Activated T-helper 2 cell treated with anti-CD3 and anti-CD28 coated beads, Interferon-gamma antibody, Interleukin-2, Interleukin-4, amounts not matched to agents 10 μg/mL and 5 μg/mL and 100 μg/mL, durations not matched to agents 14 hours and 24 hours and 36 hours (primary cell): ENCODE measurements around the gene PPWD1. TPM values are rescaled to one million over a fixed set of nuclear protein-coding genes. Genes with fewer than 3 reads are reported as not detected.

Source experiments
- DNase-seq: peaks from one replicate; pipeline ENCODE4 v3.0.0; 2021; ENCODE audit warnings: low spot score
- H3K27ac Mint-ChIP-seq: one replicate; pipeline ENCODE4 v1.8.0; 2021; ENCODE audit warnings: mixed read lengths
- H3K27me3 Mint-ChIP-seq: one replicate; pipeline ENCODE4 v1.8.0; 2021; ENCODE audit warnings: low read depth, mixed read lengths
- H3K36me3 Mint-ChIP-seq: one replicate; pipeline ENCODE4 v1.8.0; 2021; ENCODE audit warnings: low read depth, mixed read lengths
- H3K4me1 Mint-ChIP-seq: one replicate; pipeline ENCODE4 v1.8.0; 2021; ENCODE audit warnings: low read depth, mixed read lengths
- H3K4me3 Mint-ChIP-seq: one replicate; pipeline ENCODE4 v1.8.0; 2021; ENCODE audit warnings: low read depth, mild to moderate bottlenecking, moderate library complexity, mixed read lengths
- H3K9me3 Mint-ChIP-seq: one replicate; pipeline ENCODE4 v1.8.0; 2021; ENCODE audit warnings: mixed read lengths
- intact Hi-C: fragments of 100-400 bp; cut with micrococcal nuclease; formaldehyde crosslinking; loops from one replicate; pipeline ENCODE4 v1.15.1; 2023
- total RNA-seq: library from RNA; stranded (reverse); gene quantifications from 2 replicates; pipeline ENCODE4 v1.2.3, GENCODE V29; 2022

PPWD1 gene
- total RNA-seq, 1 donor from 2014 or later, result 51.9 TPM

DNA sequence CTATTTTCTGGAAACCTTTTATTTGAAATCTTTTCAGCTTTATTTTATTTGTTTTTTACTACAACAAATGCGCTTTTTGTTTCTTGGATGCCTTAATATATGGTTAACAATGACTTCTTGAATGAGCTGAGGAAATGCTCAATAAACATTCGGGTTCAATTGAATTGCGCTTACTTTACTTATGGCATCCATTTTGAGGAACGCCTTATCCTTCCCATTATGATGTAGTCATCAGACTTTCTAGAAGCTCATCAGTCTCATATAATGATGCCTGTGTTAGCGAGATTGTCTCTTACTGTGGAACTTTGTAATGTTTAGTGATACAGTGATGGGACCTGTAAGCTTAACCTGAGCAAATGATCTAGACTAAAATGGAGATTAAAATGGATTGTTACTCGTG, 62.6 kb downstream of the PPWD1 start:
- DNase-seq, result no peak
- peaks cover 18% of the 10 kb centered on the region for H3K36me3 Mint-ChIP-seq
- H3K4me1 Mint-ChIP-seq, result peaks cover 24% of the 10 kb centered on the region
- peak overlapping the region; percentile 99 for H3K4me3 Mint-ChIP-seq
- no peaks in the 10 kb centered on the region for H3K27me3 Mint-ChIP-seq
- peak overlapping the region; percentile 99 for H3K27ac Mint-ChIP-seq
- intact Hi-C loops, result loop anchor here (2.0 to 10.0 kb wide), 5 partner anchors 95 to 857 kb away; partner anchors contain the start of genes CWC27, ERBIN, SREK1 and SREK1IP1
- H3K9me3 Mint-ChIP-seq, result no peaks in the 10 kb centered on the region

DNA sequence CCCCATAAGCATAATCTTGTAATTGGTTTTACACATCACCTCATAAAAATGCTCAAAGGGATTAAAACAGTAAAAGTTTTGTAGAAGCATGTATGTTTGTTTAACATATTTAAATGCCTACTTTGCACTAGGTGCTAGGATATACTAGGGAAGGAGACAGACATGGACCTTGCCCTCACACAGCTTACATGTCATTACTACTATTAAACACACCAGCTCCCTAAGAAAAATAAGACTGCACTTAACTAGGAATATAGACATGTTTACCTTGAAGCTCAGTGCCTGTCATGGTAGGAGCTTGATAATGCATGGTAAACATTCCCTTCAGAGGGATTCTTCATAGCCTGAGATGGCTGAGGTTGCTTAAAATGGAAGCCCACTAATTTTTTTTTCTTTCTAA, 67.9 kb downstream of the PPWD1 start:
- no peak for DNase-seq
- intact Hi-C loops, result no loop called here
- Mint-ChIP-seq H3K4me3 (no peak overlapping the region), H3K4me1 (peaks cover 14% of the 10 kb centered on the region), H3K27ac (no peak overlapping the region), H3K36me3 (peaks cover 22% of the 10 kb centered on the region), H3K9me3 (no peaks in the 10 kb centered on the region), H3K27me3 (no peaks in the 10 kb centered on the region)

Other genes starting within 250 kb of the PPWD1 start
- 1.4 and 1.7 TPM in 2 replicates for gene ADAMTS6, start 81.4 kb upstream of the PPWD1 start, total RNA-seq
- gene CENPK, start 128 bp upstream of the PPWD1 start, total RNA-seq, result 78.0 and 79.2 TPM in 2 replicates
- 5.2 and 5.3 TPM in 2 replicates for gene TRIM23, start 61.0 kb downstream of the PPWD1 start, total RNA-seq
- gene SHLD3, start 61.7 kb downstream of the PPWD1 start, total RNA-seq, result 4.2 and 5.0 TPM in 2 replicates
- gene TRAPPC13, start 61.7 kb downstream of the PPWD1 start, total RNA-seq, result 17.0 and 22.4 TPM in 2 replicates
- 7.6 TPM in 2 replicates for gene SGTB, start 158.8 kb downstream of the PPWD1 start, total RNA-seq
- gene NLN, start 158.9 kb downstream of the PPWD1 start, total RNA-seq, result 22.5 and 22.8 TPM in 2 replicates